GM19099 (cell line): ENCODE measurements around the gene HOXC10.

Experiments used
- POLR2A ChIP-seq: IDR thresholded peaks from 3 replicates; pipeline ENCODE4 v1.6.1; 2011; ENCODE audit warnings: low read depth; ENCODE audit not compliant: insufficient read length; ENCODE audit errors: extremely low read depth

HOXC10 gene

GRCh38 chr12:53976172-53976822, 8.6 kb upstream of the HOXC10 start:
- TF ChIP-seq POLR2A, result no peak

- TF ChIP-seq POLR2A, result no peak
Observed at GRCh38 chr12:53976823-53977595, 7.9 kb upstream of the HOXC10 start.

- no peak for TF ChIP-seq POLR2A
Observed at GRCh38 chr12:53977596-53978445, 7.1 kb upstream of the HOXC10 start.

GRCh38 chr12:53978477-53979356, 6.2 kb upstream of the HOXC10 start:
- TF ChIP-seq POLR2A, result no peak

- TF ChIP-seq POLR2A, result no peak
Observed at GRCh38 chr12:53980104-53980801, 4.7 kb upstream of the HOXC10 start.

GRCh38 chr12:53980802-53981496, 4.0 kb upstream of the HOXC10 start:
- TF ChIP-seq POLR2A, result no peak

- TF ChIP-seq POLR2A, result no peak
Observed at GRCh38 chr12:53981634-53982565, 3.0 kb upstream of the HOXC10 start.

- TF ChIP-seq POLR2A, result no peak
Observed at GRCh38 chr12:53982648-53983567, 2.0 kb upstream of the HOXC10 start.

- no peak for TF ChIP-seq POLR2A
Observed at GRCh38 chr12:53983568-53983949, 1.4 kb upstream of the HOXC10 start.

- TF ChIP-seq POLR2A, result no peak
Observed at GRCh38 chr12:53983950-53984572, 885 bp upstream of the HOXC10 start.

GRCh38 chr12:53985692-53985993, 697 bp downstream of the HOXC10 start:
- TF ChIP-seq POLR2A, result no peak

- TF ChIP-seq POLR2A, result no peak
Observed at GRCh38 chr12:53985994-53986685, 1.2 kb downstream of the HOXC10 start.
